H1 (cell line): ENCODE measurements around the gene HDAC9. TPM values are rescaled to one million over a fixed set of nuclear protein-coding genes. Genes with fewer than 3 reads are reported as not detected.

Source experiments
- ATF2 ChIP-seq: IDR thresholded peaks from 2 replicates; pipeline ENCODE4 v1.6.1; 2012; ENCODE audit warnings: low read length, inconsistent platforms
- ATF3 ChIP-seq: IDR thresholded peaks from 2 replicates; pipeline ENCODE4 v1.6.1; 2011; ENCODE audit warnings: low read depth, mild to moderate bottlenecking, low read length; ENCODE audit not compliant: insufficient read depth
- E2F6 ChIP-seq: IDR thresholded peaks from 2 replicates; pipeline ENCODE4 v1.6.1; 2012; ENCODE audit warnings: inconsistent platforms
- RBBP5 ChIP-seq: IDR thresholded peaks from 2 replicates; pipeline ENCODE4 v1.7.1; 2012; ENCODE audit warnings: low read depth, mild to moderate bottlenecking, inconsistent platforms, low read length, moderate library complexity, borderline replicate concordance
- TEAD4 ChIP-seq: IDR thresholded peaks from 2 replicates; pipeline ENCODE4 v1.6.1; 2012; ENCODE audit warnings: low read depth, low read length, inconsistent platforms, mixed read lengths
- polyA plus RNA-seq, 7 experiments: library from polyadenylated mRNA; depleted of rRNA in 3 of 7; stranded (reverse) in 5 of 7; unstranded in 2 of 7; fragments of >200 nt in 5 of 7; fragments of 200-250 nt in 2 of 7; gene quantifications; 1 replicate in 5 of 7; 2 replicates in 1 of 7; 4 replicates in 1 of 7; pipeline versions ENCODE4 v1.2.1 to v1.2.3, GENCODE V29; 2011 to 2013; ENCODE audit warnings: missing spikeins in 2 of 7, mixed read lengths in 2 of 7
- total RNA-seq: library from RNA; stranded (reverse); fragmentation: NEBNext Ultra II Directional; extraction: Animal tissue kit (Norgen Biotek cat#: 25700); gene quantifications from 2 replicates; pipeline ENCODE4 v1.2.1, GENCODE V29; 2021

HDAC9 gene
- total and polyA plus RNA-seq, 2 of the 8 experiments (the other 6 are each of a cell fraction or from before 2014, with no cell fraction given) = 9.5 to 13.1 TPM

GRCh38 chr7:18890885-18891621, 395.5 kb downstream of the HDAC9 start (continued):
- TF ChIP-seq ATF3 = no peak
- no peak for TF ChIP-seq ATF2
- TF ChIP-seq RBBP5 = no peak
- TF ChIP-seq TEAD4 = no peak
- TF ChIP-seq E2F6 = no peak
